Vagina (tissue), 2 donors: ENCODE results near the gene EPB41L2.

ENCODE experiments used
- CTCF ChIP-seq, 3 experiments: fragments of 450-650 bp in 2 of 3; fragments of 200-600 bp in 1 of 3; sonication (generic) in 1 of 3; IDR thresholded peaks; one replicate each; pipeline ENCODE4 v1.5.1; 2017 to 2019; ENCODE audit warnings: antibody characterized with exemption in 3 of 3, mild to moderate bottlenecking in 2 of 3, moderate library complexity in 2 of 3
- POLR2A ChIP-seq, 2 donors: fragments of 450-650 bp; IDR thresholded peaks; one replicate each; pipeline ENCODE4 v1.6.1; 2017; ENCODE audit warnings: antibody characterized with exemption in 2 of 2, mild to moderate bottlenecking in 2 of 2, moderate library complexity in 2 of 2

- TF ChIP-seq POLR2A (IDR thresholded peaks at IDR 0.05) = no peak
- no peak for TF ChIP-seq CTCF (IDR thresholded peaks at IDR 0.05)
Observed at GRCh38 chr6:131026243-131026642, 36.8 kb downstream of the EPB41L2 start.
